ENCODE data around the gene MCAT.
"Not testable (repeated sequence)": the region's sequence is repeated elsewhere in the genome, so short reads cannot be mapped to it uniquely, and the experiment has no call there.

Gene MCAT

DNA sequence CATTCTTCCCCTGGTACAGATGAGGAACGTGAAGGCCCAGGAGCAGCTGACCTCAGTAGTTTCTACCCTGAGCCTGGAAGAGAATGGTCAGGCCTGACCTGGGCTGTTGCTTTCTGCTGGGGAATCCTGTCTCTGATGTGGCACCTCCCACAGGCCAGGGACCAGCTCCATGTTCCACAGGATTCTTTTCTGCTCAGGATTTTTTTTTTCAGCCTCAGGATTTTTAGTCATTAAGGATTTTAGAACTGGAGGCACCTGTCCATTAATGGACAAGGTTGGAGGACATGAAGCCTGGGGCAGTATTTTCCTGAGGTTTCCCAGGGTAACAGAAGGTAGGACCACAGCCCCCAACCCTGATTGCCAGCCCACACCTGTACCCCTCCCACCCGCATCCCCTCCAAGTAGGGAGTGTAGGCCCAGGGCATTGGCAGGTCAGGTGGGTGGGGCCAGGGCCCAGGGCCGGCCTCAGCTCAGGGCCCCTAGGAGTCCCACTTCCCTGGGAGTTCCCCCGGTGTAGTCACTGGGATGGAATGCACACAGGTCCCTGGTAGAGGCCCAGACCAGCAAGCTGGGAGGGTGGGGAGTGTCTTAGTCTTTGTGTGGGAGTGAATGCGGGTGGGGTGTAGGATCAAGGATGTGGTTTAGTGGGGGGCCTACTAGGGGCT lies 16.6 kb downstream of the MCAT start:
- no peak for DNase-seq (ENCODE audit: low read depth, low spot score)

DNA sequence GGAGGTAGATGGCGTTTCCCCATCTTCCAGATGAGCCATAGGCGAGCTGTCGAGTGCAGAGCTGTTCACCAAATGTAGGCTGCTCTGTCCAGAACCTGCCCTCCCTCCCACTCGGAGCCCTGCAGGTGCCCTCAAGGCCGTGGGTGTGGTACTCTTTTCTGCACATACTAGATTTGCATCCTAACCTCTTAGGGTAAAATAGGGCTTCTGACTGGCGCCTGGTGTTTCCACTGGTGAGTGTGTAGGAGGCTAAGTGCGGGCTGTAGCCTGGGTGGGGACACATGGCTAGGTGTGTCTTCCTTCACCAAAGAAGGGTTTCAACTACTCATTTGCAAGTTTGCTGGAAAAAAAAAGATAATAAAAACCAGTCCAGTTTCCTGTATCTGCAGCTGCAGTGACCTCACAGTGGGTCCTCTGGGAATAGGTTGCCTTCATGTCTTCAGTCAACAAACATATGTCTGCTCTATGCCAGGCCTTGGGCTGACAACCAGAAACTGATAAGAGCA lies 24.2 kb downstream of the MCAT start:
- no peak for DNase-seq (ENCODE audit: low read depth, low spot score)

DNA sequence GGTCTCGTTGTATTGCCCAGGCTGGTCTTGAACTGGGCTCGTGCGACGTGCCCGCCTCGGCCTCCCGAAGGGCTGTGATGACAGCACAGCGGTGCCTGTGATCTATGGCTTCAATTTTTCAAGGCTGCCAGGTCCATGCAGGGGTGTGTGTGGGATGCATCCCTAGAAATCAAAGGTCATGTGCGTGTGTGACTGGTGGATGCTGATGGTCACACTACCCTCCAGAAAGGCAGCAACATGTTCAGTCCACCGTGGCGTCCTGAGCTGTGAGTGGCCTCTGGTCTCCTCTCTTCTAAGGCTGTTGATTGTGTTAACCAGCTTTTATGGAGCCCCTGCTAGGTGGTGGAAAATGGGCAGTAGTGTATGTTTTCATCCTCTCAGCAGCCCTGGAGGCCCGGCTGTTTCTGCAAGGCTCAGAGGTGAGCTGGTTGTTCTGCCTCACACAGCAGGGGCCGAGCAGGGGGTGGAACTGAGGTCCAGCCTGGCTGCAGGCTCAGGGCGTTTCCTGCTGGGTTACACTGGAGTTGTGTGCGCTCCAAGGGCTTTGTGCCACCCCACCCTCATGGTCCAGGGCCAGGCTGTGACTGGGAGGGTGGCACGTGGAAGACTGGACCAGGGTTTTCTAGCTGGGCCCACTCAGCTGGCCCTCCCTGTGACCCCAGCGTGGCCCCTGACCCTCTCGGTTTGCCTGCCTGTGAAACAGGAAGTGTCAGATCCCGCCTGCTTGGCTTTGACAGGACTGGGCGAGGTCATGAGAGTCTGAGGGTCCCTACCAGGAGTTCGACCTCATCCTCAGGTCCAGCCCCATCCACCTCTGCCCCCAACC lies 25.0 kb downstream of the MCAT start:
- no peak for DNase-seq (ENCODE audit: low read depth, low spot score)

DNA sequence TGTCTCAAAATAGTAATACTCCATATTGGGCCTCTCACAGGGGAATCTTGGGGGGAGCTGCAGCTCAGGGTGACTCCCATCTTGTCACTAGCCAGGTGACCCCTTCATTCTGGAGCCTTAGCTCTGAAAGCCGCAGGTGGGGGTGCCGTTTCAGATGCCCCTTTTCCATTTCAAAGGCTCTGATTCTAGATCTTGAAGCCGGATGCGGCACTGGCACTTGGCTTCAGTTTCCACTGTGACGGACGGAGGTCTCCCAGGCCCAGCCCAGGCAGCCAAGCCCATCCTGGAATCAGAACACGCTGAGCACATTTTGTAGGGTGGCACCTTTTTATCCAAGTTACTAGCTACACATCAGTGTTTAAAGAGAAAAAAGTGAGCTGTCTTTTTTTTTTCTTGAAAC lies 26.3 kb downstream of the MCAT start:
- no peak for DNase-seq (ENCODE audit: low read depth, low spot score)

DNA sequence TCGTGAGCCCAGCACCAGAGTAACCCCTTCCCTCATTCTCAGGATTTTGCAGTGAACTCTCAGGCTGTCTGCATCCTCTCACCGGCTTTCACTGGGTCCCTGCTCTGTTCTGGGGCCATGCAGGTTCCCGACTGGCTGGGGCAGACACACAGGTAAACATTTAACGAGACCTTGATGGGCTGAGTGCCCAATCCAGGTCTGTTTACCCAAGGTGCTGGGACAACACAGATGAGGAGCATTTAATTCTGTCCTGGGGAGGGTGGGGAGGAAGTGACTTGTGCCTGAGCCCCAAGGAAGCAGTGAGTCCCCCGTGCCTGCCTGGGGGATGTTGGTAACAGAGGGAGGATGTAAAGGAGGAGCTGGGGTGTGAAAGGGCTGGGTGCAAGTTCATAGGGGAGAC lies 28.2 kb downstream of the MCAT start:
- no peak for DNase-seq (ENCODE audit: low read depth, low spot score)

DNA sequence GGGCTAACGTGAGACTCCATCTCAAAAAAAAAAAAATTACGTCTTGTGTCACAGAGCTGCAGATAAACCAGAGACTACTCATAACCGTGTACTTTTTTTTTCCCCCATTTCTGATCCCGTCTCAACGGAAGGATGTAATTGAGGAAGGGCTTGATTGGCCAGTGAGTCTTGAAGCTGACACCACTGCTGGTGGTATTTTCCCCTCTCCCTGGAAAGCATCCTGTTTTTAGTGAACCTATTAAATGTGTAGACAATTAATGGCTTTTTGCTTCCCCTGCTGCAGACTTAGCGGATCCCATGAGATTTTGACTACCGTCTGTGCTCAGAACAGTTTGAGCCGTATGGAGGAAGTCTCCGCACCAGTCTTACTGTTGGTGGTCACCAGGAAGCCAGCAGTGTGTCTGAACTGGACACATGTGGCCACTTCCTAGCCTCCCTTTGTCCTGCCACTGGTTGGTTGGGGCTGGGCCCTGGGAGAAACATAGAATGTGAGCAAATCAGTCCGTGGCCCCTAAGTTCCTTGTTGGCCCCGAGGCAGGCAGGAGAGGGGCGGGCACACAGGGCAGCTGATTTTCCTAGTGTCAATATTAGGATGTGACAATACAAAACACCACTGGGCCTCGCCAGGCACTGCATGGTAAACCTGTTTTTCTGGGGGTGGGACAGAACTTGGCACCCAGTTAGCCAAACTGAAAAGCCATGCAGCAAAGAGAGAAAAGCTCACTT lies 29.5 kb downstream of the MCAT start:
- DNase-seq (ENCODE audit: low read depth, low spot score): no peak

DNA sequence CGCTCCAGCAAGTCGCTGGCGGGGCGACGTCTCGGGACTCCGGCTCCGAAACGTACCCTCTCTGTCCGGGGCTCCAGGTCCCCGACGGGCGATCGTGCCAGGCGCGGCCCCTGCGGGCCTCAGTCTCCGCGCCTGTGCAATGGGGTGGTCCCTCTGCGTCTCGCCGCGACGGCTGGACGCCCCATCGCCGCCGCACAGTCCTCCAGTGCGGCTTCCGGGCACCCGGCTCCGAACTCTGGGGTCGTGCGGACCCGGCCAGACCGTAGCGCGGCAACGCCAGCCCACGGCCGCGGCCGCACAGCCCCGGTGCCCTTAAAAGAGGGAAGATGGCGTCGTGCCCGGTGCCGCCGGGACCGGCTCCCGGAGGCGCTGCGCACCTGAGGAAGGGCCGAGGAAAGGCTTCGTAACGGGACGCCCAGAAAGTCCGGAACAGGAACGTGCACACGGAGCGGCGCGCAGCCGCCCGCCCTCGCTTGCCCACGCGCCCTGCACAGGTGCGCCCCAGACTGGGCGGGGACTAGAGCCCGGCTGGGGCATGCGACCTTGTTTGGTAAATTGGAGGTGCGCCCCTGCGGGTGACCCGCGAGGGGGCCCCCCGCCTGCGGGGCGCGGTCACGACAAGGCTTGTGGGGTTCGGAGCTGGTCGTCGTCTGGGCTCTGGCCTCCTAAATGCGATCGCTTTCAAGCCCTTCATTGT lies 32.1 kb downstream of the MCAT start:
- DNase-seq (ENCODE audit: low read depth, low spot score): no peak

DNA sequence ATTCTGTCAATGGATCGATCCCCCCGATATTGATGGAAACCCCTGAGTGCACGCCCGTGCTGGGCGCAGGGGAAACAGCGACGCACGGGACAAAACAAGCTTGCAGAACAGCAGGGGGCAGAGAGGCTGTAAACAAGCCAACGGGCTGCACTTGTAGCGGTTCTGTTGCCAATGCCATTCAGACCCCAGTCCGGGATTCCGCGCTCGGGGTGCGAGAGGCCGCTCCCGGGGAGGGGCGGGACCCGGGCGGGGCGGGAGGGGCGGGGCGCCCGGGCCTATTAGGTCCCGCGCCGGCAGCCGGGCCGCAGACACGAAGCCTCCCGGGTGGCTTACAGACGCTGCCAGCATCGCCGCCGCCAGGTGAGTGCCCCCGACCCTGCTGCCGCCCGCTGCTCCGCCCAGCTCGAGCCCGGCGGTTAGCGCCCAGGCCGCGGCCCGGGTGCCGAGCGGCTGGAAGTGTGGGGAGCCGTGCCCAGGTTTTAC lies 32.7 kb downstream of the MCAT start, which contains the start of gene BIK:
TSS of gene BIK (plus strand) at position 307 of the 483 bp plus-strand sequence. CDS start 13,273 bp downstream, outside the sequence.
- DNase-seq (ENCODE audit: low read depth, low spot score): no peak

DNA sequence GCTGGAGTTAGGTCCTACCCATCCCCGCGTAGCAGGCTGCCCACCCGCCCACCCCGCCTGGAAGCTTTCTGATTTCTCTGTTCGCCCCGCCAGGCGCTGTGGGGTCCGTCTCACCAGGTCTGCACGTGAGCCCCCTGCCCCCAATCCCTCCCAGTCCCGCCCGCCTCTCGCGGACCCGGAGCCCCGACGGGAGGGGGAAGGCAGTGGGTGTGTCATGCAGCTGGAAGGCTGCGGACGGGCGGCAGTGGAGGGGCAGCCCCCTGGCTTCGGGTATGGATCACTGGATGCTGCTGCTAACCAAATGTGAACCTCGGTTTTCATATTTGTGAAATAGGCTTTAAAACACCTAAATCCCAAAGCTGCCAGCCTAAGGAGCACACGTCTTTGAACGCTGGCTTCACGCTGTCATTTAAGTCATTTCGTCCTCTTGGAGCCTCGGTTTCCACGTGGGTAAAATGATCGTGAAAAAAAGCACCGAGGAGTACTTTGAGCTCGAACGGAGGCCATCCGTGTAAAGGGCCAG lies 33.2 kb downstream of the MCAT start:
- DNase-seq (ENCODE audit: low read depth, low spot score): no peak

DNA sequence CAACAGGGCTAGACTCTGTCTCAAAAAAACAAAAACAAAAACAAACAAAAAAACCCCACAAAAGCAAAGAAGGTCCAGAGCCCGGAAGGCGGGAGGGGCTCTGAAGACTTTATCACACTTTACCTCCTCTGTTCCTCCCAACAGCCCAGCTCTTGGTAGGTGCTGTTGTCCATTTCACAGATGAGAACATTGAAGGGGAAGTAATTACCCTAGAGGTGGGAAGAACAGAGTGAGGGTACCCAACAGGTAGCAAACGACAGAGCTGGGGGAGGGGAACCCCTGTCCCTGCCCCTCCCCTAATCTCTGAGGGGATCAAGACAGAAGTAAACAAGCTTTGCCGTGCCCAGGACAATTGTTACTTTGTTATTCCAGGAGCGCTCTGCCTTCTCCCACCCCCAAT lies 33.7 kb downstream of the MCAT start:
- DNase-seq (ENCODE audit: low read depth, low spot score): no peak

DNA sequence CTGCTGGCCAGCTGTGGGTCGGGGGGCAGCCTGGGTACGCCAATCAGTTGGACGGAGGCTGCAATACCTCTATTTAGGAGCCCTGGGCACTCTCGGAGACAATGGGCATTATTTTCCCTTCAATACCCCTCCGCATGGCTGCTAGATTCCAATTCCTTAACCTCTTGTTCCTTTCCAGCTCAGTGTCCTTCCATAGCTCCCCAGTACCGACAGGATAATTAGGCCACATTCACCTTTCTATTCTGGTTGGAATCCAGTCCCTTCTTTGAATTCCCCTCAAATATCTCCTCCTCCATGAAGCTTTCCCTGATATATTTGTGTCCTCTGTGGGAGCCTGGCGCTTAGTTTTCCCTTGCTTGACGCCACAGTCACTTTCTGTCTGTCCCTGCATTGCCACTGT lies 36.9 kb downstream of the MCAT start:
- no peak for DNase-seq (ENCODE audit: low read depth, low spot score)

DNA sequence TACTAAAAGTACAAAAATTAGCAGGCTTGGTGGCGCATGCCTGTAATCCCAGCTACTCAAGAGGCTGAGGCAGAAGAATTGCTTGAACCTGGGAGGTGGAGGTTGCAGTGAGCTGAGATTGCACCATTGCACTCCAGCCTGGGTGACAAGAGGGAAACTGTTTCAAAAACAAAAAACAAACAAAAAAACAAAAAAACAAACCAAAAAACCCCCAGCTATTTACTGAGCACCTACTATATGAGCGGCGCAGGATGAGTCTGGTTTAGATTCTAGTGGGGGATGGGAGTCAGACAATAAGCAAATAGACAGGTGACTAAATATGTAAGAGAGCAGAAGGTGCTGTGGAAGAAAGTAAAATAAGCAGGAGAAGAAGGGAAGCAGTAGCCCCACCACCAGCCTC lies 38.2 kb downstream of the MCAT start:
- not testable (repeated sequence) for DNase-seq (ENCODE audit: low read depth, low spot score)

DNA sequence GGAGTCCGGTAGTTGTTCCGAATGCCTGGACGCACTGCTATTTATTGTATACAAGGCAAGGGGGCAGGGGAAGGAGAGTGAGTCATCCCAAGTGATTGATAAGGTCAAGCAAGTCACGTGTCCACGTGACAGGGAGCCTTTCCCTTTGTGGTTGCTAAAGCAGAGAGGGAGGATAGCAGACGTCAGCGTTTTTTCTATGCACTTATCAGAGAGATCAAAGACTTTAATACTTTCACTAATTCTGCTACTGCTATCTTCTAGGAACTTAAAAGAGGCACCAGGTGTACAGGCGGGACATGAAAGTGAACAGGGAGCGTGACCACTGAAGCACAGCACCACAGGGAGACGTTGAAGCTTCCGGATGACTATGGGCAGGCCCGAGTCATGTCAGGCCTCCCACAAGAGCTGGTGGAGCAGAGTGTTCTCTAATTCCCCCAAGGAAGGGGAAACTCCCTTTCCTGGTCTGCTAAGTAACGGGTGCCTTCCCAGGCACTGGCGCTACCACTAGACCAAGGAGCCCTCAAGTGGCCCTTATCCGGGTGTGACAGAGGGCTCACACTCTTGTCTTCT lies 39.1 kb downstream of the MCAT start:
- not testable (repeated sequence) for DNase-seq (ENCODE audit: low read depth, low spot score)

DNA sequence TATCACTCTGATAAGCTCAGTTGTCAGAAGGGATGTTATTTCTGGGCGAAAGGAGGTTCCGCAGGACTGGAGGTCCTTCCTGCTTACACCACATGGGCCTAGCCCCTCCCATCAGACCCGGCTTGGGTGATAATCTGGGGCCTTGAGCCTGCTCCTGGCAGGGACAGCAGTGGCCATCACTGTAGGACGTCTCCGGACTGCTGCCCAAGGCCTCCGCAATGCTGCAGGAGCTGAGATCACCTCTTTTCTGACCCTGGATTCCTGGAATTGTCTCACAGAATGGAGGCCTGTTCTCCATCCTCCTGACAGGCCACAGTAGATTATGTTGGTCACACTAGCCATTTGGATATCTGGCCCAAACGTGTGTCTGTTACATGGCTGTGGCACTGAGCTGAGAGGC lies 41.9 kb downstream of the MCAT start:
- DNase-seq (ENCODE audit: low read depth, low spot score): no peak

DNA sequence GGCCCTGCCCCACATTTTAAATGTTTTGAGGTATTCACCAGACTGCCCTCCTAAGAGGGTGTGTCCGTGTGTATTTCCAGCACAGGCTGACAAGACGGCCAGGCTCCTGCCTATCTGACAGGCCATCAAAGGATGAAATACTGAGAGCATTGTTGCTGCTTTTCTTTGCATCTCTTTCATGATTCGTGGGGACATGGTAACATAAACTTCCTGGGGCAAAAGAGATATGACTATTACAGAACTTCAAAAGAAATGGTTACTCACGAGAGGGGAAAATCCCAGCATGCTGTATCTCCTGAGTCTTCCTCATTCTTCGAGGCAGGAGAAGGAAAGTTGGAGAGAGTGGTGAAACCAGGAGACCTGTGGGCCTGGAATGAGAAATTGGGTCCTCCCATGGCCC lies 43.0 kb downstream of the MCAT start:
- DNase-seq (ENCODE audit: low read depth, low spot score): no peak

DNA sequence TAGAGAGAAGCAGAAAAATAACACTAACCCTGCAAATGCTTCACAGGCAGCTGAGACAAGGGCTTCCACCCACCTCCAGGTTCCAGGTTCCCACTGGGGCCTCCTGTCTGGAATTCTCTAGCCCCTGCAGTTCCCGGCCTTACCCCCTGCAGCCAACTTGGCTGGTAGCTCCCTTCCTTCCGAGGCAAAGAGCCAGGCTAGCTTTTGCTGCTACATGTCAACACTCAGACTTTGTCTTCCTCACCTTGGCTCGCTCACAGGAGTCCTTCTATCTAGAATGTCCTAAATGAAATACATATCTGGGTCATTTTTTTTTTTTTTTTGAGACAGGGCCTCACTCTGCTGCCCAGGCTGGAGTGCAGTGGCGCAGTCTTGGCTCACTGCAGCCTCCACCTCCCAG lies 44.1 kb downstream of the MCAT start:
- no peak for DNase-seq (ENCODE audit: low read depth, low spot score)

DNA sequence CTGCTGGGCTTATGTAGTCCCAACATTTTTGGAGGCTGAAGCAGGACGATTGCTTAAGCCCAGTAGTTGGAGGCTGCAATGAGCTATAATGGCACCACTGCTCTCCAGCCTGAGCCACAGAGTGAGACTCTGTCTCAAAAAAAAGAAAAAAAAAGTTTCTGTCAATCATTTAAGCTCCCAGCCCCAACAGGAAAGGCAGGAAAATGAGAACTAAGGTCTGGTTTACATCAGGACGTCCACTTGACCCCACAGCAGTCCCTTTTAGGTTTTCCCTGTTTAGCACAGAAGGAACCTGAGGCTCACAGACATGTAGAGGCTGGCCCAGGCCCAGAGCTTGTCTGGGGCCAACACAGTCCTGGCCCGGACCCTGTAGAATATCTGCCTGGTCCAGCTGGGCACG lies 44.8 kb downstream of the MCAT start:
- no peak for DNase-seq (ENCODE audit: low read depth, low spot score)

DNA sequence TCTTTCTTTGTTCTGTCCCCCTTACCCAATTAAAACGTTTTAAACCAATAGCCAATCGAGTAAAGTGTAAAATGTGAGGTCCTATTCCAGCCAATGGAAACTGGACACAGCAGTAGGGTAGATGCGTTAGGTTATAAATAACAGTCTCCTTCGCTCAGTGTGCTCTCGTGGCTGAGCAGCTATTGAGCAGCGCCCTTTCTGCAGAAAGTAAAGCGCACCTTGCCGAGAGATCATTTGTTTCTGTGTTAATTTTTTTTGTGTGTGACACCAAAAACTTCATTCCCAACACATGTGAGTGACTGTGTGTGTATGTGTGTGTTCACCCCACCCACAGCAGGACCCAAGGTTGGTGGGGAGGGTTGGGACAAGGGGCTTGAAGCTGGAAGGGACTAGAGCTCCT lies 46.8 kb downstream of the MCAT start:
- no peak for DNase-seq (ENCODE audit: low read depth, low spot score)

DNA sequence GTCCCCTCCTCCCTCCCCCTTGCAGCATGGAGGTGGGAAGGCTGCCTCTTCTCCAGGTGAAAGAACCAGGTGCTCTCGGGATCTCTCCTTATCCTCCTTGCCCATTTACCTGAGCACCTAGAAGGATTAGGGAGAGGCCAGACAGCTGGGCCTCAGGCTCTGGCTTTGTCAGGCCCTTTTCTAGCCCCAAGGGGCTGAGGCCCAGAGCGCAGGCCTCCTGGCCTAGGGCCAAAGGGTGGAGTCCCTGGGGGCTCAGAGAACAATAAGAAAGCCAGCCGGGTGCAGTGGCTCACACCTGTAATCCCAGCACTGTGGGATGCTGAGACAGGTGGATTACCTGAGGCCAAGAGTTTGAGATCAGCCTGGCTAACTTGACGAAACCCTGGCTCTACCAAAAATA lies 48.6 kb downstream of the MCAT start:
- no peak for DNase-seq (ENCODE audit: low read depth, low spot score)

DNA sequence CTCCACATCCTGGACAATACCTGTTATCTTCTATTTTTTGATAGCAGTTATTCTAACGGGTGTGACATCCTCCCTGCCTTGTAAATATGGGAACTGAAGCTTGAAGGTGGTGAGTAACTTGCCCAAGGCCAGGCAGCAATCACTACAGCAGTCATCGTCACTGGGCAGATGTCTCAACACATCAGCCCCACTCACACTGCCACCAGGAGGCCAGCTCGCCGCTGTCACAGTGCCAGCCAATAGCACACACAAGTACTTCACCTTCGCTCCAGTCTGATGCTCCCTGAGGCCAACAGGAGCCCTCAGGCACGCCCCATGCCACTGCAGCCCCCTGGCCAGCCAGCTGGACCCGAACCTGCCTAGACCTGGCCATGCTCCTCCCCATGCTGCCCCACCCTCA lies 49.1 kb downstream of the MCAT start:
- no peak for DNase-seq (ENCODE audit: low read depth, low spot score)

DNA sequence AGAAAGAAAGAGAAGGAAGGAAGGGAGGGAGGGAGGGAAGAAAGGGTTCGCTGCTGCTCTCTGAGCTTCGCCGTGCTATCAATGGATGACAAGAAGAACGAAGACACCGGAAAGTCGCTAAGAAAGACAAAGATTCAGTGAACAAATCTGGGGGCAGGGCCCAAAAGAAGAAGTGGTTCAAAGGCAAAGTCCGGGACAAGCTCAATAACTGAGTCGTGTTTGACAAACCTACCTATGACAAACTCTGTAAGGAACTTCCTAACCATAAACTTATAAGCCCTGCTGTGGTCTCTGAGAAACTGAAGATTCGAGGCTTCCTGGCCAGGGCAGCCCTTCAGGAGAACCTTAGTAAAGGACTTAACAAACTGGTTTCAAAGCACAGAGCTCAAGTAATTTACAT lies 51.1 kb downstream of the MCAT start:
- no peak for DNase-seq (ENCODE audit: low read depth, low spot score)
